Adipocyte (in vitro differentiated cells): Measurements from ENCODE around the gene ARHGEF37.
"Not testable (repeated sequence)": the region's sequence is repeated elsewhere in the genome, so short reads cannot be mapped to it uniquely, and the experiment has no call there.

Experiments
- DNase-seq: peaks from one replicate; pipeline ENCODE4 v3.0.0-alpha.2; 2015; ENCODE audit warnings: low read depth
- H3K27me3 ChIP-seq: replicated peaks from 2 replicates; pipeline ENCODE4 v1.7.0; 2013; ENCODE audit warnings: mild to moderate bottlenecking, low read length, moderate library complexity; ENCODE audit not compliant: control insufficient read depth, insufficient read depth
- H3K36me3 ChIP-seq: 2 replicates; pipeline ENCODE4 v1.7.0; 2013; ENCODE audit warnings: low read length, mild to moderate bottlenecking, moderate library complexity; ENCODE audit not compliant: control insufficient read depth, insufficient read depth, severe bottlenecking
- H3K4me1 ChIP-seq: 2 replicates; pipeline ENCODE4 v1.7.0; 2013; ENCODE audit warnings: mild to moderate bottlenecking, low read length, moderate library complexity; ENCODE audit not compliant: control insufficient read depth, insufficient read depth
- H3K4me3 ChIP-seq: 2 replicates; pipeline ENCODE4 v1.7.0; 2013; ENCODE audit warnings: mild to moderate bottlenecking, low read length, moderate library complexity
- H3K9ac ChIP-seq: 2 replicates; pipeline ENCODE4 v1.7.0; 2013; ENCODE audit warnings: mild to moderate bottlenecking, low read length, moderate library complexity
- H3K9me3 ChIP-seq: 2 replicates; pipeline ENCODE4 v1.7.0; 2013; ENCODE audit warnings: mild to moderate bottlenecking, low read length, moderate library complexity; ENCODE audit not compliant: control insufficient read depth

The ARHGEF37 gene

DNA sequence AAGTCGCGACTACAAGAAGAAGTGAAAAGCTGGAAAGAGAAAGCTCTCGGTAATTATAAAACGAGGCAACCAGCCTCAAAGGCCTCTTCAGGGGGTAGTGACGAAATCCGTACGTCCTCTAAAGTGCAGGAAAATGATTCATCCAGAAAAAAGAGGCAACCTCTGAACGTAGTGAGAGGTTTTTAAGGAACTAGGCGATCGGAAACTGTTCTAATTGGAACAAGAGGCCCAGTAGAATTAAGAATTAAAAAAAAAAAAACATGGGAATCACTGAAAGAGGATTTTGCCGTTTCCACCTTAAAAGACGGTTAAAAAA is 31.1 kb upstream of the ARHGEF37 start:
- DNase-seq: peak; percentile 85
- H3K36me3 ChIP-seq: peaks cover 29% of the 10 kb centered on the region
- no peaks in the 10 kb centered on the region for H3K9me3 ChIP-seq
- H3K27me3 ChIP-seq: no peaks in the 10 kb centered on the region
- H3K4me1 ChIP-seq: peaks cover 29% of the 10 kb centered on the region
- H3K4me3 ChIP-seq: peak overlapping the region; percentile 99
- peak overlapping the region; percentile 100 for H3K9ac ChIP-seq

DNA sequence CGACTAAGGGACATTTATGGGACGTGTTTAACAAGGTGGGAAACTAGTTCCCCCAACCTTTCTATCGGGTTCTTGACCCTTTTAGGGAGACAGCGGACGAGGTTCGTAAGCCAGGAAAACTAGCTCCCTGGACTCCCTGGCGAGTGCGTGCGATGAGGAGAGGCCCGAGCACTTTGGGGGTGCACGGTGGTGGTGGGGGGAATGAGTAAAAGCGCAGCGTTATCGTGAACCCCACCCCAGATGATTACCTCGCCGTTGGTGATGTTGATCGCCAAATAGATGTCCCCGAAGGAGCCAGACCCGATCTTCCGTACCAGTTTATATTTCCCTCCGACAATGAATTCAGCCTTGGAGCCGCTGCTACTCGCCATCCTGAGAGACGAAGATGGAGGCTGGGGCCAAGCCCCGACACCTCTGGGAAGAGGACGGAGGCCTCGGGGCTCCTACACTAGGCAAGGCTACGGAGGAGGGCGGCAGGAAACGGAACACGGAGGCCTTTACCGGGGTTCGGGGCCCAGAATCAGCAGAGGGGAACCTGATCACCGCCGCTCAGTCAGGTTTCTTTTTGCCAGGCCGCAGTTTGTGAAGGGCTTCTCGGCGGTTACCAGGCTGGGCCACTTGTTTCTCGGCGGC is 30.6 kb upstream of the ARHGEF37 start:
- peaks cover 25% of the 10 kb centered on the region for H3K4me1 ChIP-seq
- peak; percentile 46 for DNase-seq
- H3K4me3 ChIP-seq: peak overlapping the region; percentile 99
- no peaks in the 10 kb centered on the region for H3K9me3 ChIP-seq
- no peaks in the 10 kb centered on the region for H3K27me3 ChIP-seq
- peak overlapping the region; percentile 100 for H3K9ac ChIP-seq
- peaks cover 24% of the 10 kb centered on the region for H3K36me3 ChIP-seq

DNA sequence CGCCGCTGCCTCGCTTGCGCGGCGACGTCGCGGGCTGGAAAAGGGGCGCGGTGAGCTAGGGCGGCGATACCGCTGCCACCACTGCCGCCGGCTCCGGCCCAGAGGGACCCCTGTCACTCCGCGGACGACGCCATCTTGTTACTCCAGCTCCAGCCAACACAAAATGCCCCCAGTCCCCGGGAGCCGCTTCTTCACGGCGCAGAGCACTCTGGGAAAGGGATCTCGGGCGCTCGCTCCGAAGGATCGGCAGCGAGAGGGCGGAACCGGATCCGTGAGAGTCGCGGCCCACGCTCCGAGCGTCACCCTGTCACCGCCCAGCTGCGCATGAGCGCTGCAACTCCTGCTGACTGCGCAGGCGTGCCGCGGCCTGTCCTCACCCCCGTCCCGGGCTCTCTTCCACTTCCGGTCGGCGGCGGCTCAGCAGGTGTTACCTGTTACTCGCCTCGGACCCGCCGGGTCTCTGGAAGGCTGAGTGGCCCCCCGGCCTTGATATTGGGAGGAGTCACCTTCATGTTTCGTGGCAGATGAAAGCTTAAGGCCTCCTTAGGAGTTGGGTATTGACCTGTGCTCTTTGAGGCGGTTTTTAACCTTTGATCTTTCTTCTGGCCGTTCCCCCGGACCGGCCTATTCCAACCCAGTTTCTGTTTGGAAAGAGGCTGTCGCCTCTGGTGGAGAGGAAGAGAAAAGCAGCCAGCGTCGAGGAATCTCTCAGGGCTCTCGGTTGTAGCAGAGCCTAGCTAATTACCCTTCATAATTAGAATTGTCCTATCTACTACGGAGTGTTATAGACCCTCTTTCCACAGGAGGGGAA is 29.9 kb upstream of the ARHGEF37 start, which contains the start of gene CSNK1A1:
CSNK1A1 (minus strand) TSS at position 213 of the 811 bp plus-strand sequence. CDS start 475 bp downstream, outside the sequence.
- H3K9me3 ChIP-seq: no peaks in the 10 kb centered on the region
- H3K9ac ChIP-seq: peak within 1 kb of the TSS; percentile 100
- DNase-seq: peak; percentile 99
- peak within 1 kb of the TSS; percentile 99 for H3K4me3 ChIP-seq
- peaks cover 21% of the 10 kb centered on the region for H3K36me3 ChIP-seq
- H3K4me1 ChIP-seq: peaks cover 24% of the 10 kb centered on the region
- H3K27me3 ChIP-seq: no peaks in the 10 kb centered on the region

DNA sequence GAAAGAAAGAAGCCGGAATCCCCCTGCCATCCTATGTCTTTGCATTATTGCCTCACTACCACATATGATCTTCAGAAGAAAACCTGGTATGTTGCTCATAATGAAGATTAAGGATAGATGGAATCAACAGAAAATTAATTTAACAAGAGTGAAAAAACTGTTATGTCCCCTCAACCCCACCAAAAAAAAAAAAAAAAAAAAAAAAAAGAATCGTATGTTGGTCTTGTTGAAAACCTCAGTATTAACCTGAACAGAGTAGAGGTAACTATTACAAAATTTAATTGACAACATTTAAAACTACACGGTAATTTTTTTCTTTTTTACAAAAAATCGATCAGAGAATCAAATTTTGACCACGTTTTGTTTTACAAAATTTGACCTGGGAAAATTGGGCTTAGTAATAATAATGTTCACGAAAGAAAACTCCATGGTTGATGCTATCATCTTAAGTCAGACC is 29.2 kb upstream of the ARHGEF37 start:
- DNase-seq: no peak
- Histone ChIP-seq H3K27me3 (no peaks in the 10 kb centered on the region), H3K4me1 (peaks cover 18% of the 10 kb centered on the region), H3K4me3 (peak overlapping the region; percentile 99), H3K36me3 (peaks cover 16% of the 10 kb centered on the region), H3K9ac (peak overlapping the region; percentile 100), H3K9me3 (no peaks in the 10 kb centered on the region)

DNA sequence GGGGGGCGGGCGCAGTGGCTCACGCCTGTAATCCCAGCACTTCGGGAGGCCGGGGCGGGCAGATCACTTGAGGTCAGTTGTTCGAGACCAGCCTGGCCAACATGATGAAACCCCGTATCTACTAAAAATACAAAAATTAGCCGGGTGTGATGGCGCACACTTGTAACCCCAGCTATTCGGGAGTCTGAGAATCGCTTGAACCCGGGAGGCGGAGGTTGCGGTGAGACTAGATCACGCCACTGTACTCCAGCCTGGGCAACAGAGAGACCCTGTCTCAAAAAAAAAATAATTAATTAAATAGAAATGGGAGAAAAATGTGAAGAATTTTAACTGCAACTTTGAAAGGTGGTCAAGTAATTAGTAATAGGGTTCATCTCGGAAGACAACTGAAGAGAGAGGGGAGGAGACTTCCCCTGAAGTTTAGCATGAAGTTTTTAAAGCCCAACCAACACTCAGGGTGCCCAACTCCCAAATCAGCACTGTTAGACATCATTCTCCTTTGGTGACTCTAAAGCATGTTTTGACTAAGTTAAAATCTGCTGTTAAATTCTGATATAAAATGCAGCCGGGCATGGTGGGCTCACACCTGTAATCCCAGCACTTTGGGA is 28.6 kb upstream of the ARHGEF37 start:
- H3K36me3 ChIP-seq: peaks cover 10% of the 10 kb centered on the region
- H3K27me3 ChIP-seq: no peaks in the 10 kb centered on the region
- H3K4me1 ChIP-seq: peaks cover 12% of the 10 kb centered on the region
- no peaks in the 10 kb centered on the region for H3K9me3 ChIP-seq
- no peak overlapping the region for H3K4me3 ChIP-seq
- peak overlapping the region; percentile 100 for H3K9ac ChIP-seq
- DNase-seq: no peak

DNA sequence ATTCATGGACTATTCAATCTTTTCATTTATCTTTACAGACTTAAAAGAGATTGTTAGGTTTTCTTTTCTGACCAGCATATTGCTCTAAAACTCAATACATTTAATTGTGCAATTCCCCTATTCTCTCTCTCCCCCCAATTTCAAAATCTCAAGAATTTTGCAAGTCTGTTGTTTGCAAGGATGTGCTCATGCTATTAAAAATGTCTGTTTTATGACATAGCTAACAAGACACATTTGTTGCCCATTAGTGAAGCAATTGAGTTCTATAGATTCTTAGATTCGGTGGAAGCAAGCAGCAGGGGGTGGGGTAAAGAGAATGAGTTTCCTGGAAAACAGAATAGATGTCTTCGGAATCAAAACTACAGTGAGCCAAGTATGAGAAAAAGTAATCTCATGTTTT is 21.6 kb upstream of the ARHGEF37 start:
- H3K27me3 ChIP-seq: no peaks in the 10 kb centered on the region
- peak; percentile 86 for DNase-seq
- peak overlapping the region; percentile 15 for H3K4me3 ChIP-seq
- no peaks in the 10 kb centered on the region for H3K36me3 ChIP-seq
- H3K9me3 ChIP-seq: no peaks in the 10 kb centered on the region
- peak overlapping the region; percentile 69 for H3K9ac ChIP-seq
- H3K4me1 ChIP-seq: peaks cover 55% of the 10 kb centered on the region

DNA sequence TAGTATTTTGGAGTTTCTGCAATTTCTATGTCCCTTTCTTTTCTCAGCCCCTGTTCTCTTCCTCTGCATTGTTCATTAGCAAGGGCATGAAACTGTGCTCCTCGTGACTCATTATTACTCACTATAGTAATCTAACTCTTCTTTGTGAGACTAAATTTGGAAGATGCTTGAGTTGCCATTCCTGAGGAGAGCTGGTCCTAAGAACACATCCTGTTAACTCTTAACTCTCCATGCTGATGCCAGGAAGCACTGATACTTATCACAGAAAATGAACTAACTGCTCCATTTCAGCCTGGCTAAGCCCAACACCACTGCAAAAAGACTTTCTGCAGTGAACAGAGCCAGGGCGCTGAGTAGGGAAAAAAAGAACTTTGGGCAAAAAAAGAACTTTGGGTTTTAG is 19.4 kb upstream of the ARHGEF37 start:
- DNase-seq: peak; percentile 92
- H3K9me3 ChIP-seq: no peaks in the 10 kb centered on the region
- H3K4me3 ChIP-seq: peak overlapping the region; percentile 42

DNA sequence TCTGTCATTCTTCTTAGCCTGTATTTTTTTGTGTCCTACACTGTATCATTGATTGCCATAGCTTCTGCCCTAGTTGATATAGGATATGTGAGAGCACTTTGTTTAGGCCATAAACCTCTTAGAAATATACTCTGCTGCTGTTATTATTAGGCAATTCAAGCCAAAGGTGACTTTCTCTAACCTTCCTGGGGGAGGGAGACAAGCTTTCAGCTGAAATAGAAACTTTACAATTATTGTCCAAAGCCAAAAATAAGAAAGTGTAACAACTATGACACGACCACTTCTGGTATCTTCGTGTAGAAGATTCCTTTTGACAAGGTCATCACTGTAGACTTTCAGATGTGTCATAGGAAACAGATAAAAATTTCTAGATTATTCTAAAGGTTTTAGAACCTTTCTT is 17.8 kb upstream of the ARHGEF37 start:
- no peaks in the 10 kb centered on the region for H3K27me3 ChIP-seq
- H3K4me1 ChIP-seq: peaks cover 55% of the 10 kb centered on the region
- no peaks in the 10 kb centered on the region for H3K36me3 ChIP-seq
- peak overlapping the region; percentile 3 for H3K4me3 ChIP-seq
- peak overlapping the region; percentile 72 for H3K9ac ChIP-seq
- H3K9me3 ChIP-seq: no peaks in the 10 kb centered on the region
- peak; percentile 46 for DNase-seq

More for the DNA sequence above, 19.4 kb upstream of the ARHGEF37 start:
- Histone ChIP-seq H3K4me1 (peaks cover 55% of the 10 kb centered on the region), H3K9ac (peak overlapping the region; percentile 80), H3K36me3 (no peaks in the 10 kb centered on the region), H3K27me3 (no peaks in the 10 kb centered on the region)

DNA sequence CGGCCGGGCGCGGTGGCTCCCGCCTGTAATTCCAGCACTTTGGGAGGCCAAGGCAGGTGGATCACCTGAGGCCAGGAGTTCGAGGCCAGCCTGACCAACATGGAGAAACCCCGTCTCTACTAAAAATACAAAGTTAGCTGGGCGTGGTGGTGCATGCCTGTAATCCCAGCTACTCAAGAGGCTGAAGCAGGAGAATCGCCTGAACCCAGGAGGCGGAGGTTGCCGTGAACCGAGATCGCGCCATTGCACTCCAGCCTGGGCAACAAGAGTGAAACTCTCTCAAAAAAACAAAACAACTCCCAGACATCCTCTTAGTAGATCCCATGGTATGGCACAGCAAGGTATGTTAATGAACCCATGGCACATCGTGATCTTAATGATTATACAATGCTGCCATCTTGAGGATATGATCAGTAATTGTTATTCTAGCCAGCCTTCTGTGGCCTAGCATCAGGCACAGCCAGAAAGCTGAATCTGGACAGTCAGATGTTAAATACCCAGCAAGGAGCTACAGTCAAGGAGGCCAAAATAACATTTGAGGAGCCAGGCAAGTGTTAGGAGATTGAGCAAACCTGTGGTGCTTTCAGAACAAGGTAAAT is 16.7 kb upstream of the ARHGEF37 start:
- H3K27me3 ChIP-seq, H3K36me3 ChIP-seq, H3K9me3 ChIP-seq, H3K4me3 ChIP-seq: not testable (repeated sequence)
- Histone ChIP-seq H3K4me1 (peaks cover 45% of the 10 kb centered on the region), H3K9ac (peak overlapping the region; percentile 72)
- peak; percentile 92 for DNase-seq

DNA sequence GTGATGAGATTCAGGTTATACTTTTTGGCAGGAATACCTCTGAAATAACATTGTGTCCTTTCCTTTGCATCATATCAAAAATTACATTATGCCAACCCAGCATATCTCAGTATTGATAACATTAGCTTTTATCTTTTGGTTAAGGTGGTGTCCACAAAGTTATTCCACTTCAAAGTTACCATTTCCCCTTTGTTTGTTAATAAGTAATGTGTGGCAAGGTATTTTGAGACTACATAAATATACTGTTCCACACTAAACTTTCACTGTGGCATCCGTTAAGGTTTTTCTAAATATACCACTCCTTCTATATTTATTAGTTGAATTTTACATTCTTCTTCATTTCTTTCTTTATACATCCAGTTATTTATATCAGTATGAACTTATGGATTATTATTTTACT is 14.1 kb upstream of the ARHGEF37 start:
- Histone ChIP-seq H3K9ac (no peak overlapping the region), H3K4me1 (peaks cover 20% of the 10 kb centered on the region), H3K36me3 (no peaks in the 10 kb centered on the region), H3K4me3 (no peak overlapping the region), H3K27me3 (no peaks in the 10 kb centered on the region), H3K9me3 (no peaks in the 10 kb centered on the region)
- no peak for DNase-seq

DNA sequence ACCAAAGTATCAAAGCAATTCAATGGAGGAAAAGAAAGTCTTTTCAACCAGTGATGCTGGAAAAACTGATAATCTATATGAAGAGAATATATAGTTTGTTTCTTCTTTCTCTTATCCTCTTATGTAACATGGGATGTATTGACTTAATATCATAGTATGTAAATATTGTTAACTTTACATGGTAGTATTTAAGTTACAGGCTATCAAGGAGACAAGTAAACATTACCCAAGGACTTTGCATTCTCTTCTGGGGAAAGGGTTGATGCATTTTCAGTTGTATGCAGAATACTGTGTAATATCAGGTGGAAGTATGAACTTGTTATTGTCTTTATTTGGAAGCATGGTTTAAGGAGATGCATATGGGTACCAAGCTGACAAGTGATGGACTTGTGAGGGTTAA is 9.1 kb upstream of the ARHGEF37 start:
- no peak overlapping the region for H3K4me3 ChIP-seq
- H3K9ac ChIP-seq: no peak overlapping the region
- peaks cover 7% of the 10 kb centered on the region for H3K4me1 ChIP-seq
- H3K9me3 ChIP-seq: no peaks in the 10 kb centered on the region
- no peak for DNase-seq
- H3K27me3 ChIP-seq: no peaks in the 10 kb centered on the region
- no peaks in the 10 kb centered on the region for H3K36me3 ChIP-seq
